Activated naive CD8-positive, alpha-beta T cell treated with anti-CD3 and anti-CD28 coated beads, Interleukin-2, amount 10 ng/mL, durations not matched to agents 7 days and 5 days (primary cell): ENCODE data around the gene SELE. TPM values are rescaled to one million over a fixed set of nuclear protein-coding genes. Genes with fewer than 3 reads are reported as not detected.
A peak's percentile ranks its signal among the peaks of the same experiment; 100 is the strongest.

Experiments used
- ATAC-seq: fragments of 150-1000 bp; cut with Tn5 transposase; one replicate; pipeline ENCODE4 v1.10.0; 2021; ENCODE audit warnings: low read depth, moderate library complexity
- POLR2A ChIA-PET: fragments of 350-600 bp; sonication (Branson Sonifier 250); formaldehyde crosslinking; loops from one replicate; lab custom pipeline; 2021; ENCODE audit warnings: antibody characterized with exemption; lab: Charles Lee
- DNase-seq: peaks from one replicate; pipeline ENCODE4 v3.0.0; 2021
- H3K27ac Mint-ChIP-seq: one replicate; pipeline ENCODE4 v1.8.0; 2022; ENCODE audit warnings: mild to moderate bottlenecking, mixed read lengths
- H3K27me3 Mint-ChIP-seq: one replicate; pipeline ENCODE4 v1.8.0; 2022; ENCODE audit warnings: mild to moderate bottlenecking, moderate library complexity, mixed read lengths
- H3K36me3 Mint-ChIP-seq: one replicate; pipeline ENCODE4 v1.8.0; 2021; ENCODE audit warnings: mild to moderate bottlenecking, mixed read lengths
- H3K4me1 Mint-ChIP-seq: one replicate; pipeline ENCODE4 v1.8.0; 2021; ENCODE audit warnings: mixed read lengths
- H3K4me3 Mint-ChIP-seq: one replicate; pipeline ENCODE4 v1.8.0; 2022; ENCODE audit warnings: mild to moderate bottlenecking, moderate library complexity, mixed read lengths
- H3K9me3 Mint-ChIP-seq: one replicate; pipeline ENCODE4 v1.8.0; 2021; ENCODE audit warnings: mixed read lengths
- total RNA-seq, 2 experiments: library from RNA; stranded (reverse); gene quantifications; one replicate each; pipeline ENCODE4 v1.2.3, GENCODE V29; 2021

Gene SELE
- total RNA-seq, 2 experiments from 2014 or later: not detected

DNA sequence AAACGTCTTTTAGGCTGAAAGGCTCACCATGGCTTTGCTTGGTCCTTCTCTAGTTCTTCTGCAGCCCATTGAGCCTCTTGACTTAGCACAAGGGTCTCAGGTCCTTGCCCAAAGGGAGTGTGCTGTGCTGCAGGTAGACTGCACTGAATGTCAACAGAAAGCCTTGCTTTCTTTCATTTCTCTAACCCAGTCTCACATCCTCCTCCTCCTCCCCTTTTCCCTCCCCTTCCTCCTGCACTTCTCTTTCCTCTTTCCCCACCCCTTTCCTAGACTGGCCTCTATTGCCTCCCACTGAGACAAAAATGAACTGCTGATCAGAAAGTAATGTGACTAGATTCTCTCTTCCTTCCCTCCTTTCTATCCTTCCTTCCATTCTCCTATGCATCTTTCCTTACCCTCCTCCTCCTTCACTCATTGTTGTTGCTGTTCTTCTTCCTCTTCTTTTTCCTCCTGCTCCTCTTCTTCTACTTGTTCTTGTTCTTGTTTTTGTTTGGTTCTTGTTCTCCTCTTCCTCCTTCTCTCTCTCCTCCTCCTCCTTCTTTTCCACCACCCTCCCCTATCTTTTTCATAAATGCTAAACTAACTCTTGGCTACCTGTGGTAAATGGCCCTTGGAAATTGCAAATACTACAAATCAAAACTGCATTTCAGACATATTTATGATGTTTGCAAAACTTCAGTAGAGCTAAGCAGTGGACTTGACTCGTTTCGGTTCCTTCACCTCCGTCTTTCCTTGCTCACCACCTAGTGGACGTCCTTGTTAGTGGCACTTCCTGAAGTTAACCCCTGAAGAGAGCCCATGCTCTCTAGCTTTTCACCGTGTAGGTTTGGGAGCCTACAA is 22.2 kb downstream of the SELE start, which contains the start of gene SELL:
Gene SELL, minus strand, starts transcription at position 152 of the 840 bp plus-strand sequence. Its CDS starts 122 bp downstream, at position 30.
- Mint-ChIP-seq H3K36me3 (peaks cover 10% of the 10 kb centered on the region), H3K27me3 (peaks cover 12% of the 10 kb centered on the region), H3K27ac (peak within 1 kb of the TSS; percentile 84), H3K9me3 (peaks cover 10% of the 10 kb centered on the region), H3K4me3 (peak within 1 kb of the TSS; percentile 87), H3K4me1 (peaks cover 24% of the 10 kb centered on the region)
- POLR2A ChIA-PET: interaction anchor here (0.9 to 1.3 kb wide), 5 partner anchors 14 to 1272 kb away, joined by 3 to 8 read pairs (median 6); partner anchors contain the start of gene F5
- DNase-seq: peak; percentile 38
- ATAC-seq: peak; percentile 74

GRCh38 chr1:169708647-169709046 is 25.2 kb downstream of the SELE start:
- no peak for DNase-seq
- Mint-ChIP-seq H3K27me3 (peaks cover under 1% of the 10 kb centered on the region), H3K4me1 (peaks cover 49% of the 10 kb centered on the region), H3K36me3 (peaks cover 36% of the 10 kb centered on the region), H3K4me3 (peak overlapping the region; percentile 88), H3K9me3 (peaks cover 3% of the 10 kb centered on the region), H3K27ac (peak overlapping the region; percentile 93)
- ATAC-seq: peak; percentile 17
- POLR2A ChIA-PET: interaction anchor here (0.8 to 2.8 kb wide), 4 partner anchors 14 to 107 kb away, joined by 3 to 15 read pairs (median 7); no protein-coding TSS in a partner anchor

DNA sequence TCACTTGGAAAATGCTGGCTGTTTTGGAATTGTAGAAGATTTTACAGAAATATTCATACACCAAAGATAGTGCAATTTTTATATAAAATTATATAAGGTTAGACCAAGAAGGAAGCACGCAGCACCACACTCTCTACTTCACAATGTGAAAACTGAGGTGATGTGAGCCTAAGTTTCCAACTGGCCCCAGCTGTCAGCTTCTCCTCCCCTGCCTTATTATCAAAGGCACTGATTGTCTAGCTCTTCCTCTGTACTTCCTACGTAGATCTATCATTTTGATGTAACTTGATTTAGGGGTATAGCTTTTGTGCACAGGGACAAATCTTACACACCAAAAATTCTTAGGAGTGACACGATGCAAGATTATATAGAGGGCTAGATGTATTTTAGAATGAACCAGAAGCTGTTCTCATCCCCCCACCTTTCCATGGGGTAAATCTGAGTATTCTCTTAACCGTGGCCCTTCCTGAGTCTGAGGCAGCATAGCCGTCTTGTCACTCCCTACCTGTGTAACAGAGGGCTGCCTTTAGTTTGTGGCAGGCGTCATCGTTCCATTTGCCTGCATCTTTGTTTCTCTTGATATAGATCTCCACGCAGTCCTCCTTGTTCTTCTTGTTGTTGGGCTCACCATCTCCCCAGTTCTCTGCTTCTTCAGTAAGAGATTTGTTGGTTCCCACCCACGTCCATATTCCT is 25.8 kb downstream of the SELE start:
- DNase-seq: no peak
- H3K36me3 Mint-ChIP-seq: peaks cover 40% of the 10 kb centered on the region

DNA sequence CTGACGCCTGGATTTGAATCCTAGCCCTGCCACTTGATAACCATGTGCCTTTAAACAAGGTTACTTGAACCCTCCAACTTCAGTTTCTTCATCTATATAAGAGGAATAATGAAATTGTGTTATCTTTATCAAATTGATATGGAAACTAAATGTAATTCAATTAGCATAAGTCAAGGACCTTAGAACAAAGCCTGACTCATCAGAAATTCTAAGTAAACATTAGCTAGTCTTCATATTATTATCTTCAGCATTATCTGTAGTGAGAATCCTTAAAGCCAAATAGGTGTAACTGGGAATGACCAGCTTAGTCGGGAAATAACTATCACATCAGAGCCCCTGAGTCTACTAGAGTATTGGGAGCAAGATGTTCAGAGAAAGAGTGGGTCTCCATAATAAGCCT is 29.1 kb downstream of the SELE start:
- H3K27ac Mint-ChIP-seq: peak overlapping the region; percentile 31
- H3K27me3 Mint-ChIP-seq: no peaks in the 10 kb centered on the region
- H3K36me3 Mint-ChIP-seq: peaks cover 66% of the 10 kb centered on the region
- no peak overlapping the region for H3K4me3 Mint-ChIP-seq
- no peak for DNase-seq
- POLR2A ChIA-PET: no interaction called here
- H3K4me1 Mint-ChIP-seq: peaks cover 70% of the 10 kb centered on the region
- no peak for ATAC-seq
- no peaks in the 10 kb centered on the region for H3K9me3 Mint-ChIP-seq

More for the DNA sequence above, 25.8 kb downstream of the SELE start:
- ATAC-seq: peak; percentile 23
- Mint-ChIP-seq H3K27ac (peak overlapping the region; percentile 93), H3K4me3 (peak overlapping the region; percentile 88), H3K4me1 (peaks cover 53% of the 10 kb centered on the region), H3K9me3 (no peaks in the 10 kb centered on the region), H3K27me3 (no peaks in the 10 kb centered on the region)
- POLR2A ChIA-PET: interaction anchor here (0.8 to 2.8 kb wide), 4 partner anchors 13 to 106 kb away, joined by 3 to 15 read pairs (median 7); no protein-coding TSS in a partner anchor

DNA sequence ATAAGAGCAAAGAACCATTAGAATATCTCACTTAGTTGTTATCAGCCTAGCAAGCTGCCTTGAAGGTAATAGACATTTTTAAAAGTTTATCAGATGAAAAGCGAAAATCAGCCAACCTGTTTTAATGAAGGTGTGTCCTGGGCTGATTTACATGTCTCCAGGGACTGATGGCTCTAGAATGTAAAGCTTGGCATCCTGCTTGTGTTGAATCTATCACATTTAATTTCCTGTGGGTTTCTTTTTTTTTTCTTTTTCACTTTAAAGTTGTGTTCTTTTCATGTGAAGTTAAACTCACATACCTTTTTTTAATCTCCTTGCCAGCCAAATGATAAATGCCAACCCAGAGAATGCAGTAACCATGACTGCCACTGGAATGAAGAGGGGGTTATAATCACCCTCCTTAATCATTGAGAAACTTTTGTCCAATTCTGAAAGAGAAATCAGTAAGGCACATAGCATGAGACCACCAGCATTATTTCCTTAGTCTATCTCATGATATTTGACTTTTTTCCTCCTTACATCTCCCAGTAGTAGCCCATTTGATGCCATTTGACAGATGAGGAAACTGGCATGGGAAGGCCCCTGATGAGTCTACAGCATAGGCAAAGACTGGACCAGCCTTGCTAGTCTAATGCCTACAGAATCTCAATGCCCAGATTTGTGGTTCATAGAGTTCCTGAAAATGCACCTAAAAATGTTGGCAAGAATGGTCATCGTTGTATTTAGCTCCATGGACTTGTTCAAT is 32.4 kb downstream of the SELE start:
- peaks cover 77% of the 10 kb centered on the region for H3K4me1 Mint-ChIP-seq
- H3K4me3 Mint-ChIP-seq: peak overlapping the region; percentile 43
- no peak for DNase-seq
- H3K9me3 Mint-ChIP-seq: no peaks in the 10 kb centered on the region
- POLR2A ChIA-PET: interaction anchor here (0.6 to 3.1 kb wide), 3 partner anchors 9 to 192 kb away, joined by 3 to 16 read pairs (median 3); partner anchors contain the start of gene SCYL3
- peak; percentile 31 for ATAC-seq
- peak overlapping the region; percentile 79 for H3K27ac Mint-ChIP-seq
- H3K36me3 Mint-ChIP-seq: peaks cover 69% of the 10 kb centered on the region
- H3K27me3 Mint-ChIP-seq: no peaks in the 10 kb centered on the region

- H3K27me3 Mint-ChIP-seq: no peaks in the 10 kb centered on the region
- no peak for ATAC-seq
- peaks cover 80% of the 10 kb centered on the region for H3K4me1 Mint-ChIP-seq
- POLR2A ChIA-PET: interaction anchor here (0.9 to 1.0 kb wide), 2 partner anchors 11 to 96 kb away, joined by 3 read pairs; a partner anchor contains a TSS
- H3K4me3 Mint-ChIP-seq: no peak overlapping the region
- DNase-seq: no peak
- H3K36me3 Mint-ChIP-seq: peaks cover 67% of the 10 kb centered on the region
- H3K27ac Mint-ChIP-seq: no peak overlapping the region
- H3K9me3 Mint-ChIP-seq: no peaks in the 10 kb centered on the region
Measured at GRCh38 chr1:169699707-169700106, 34.2 kb downstream of the SELE start.

GRCh38 chr1:169698976-169699375 is 34.9 kb downstream of the SELE start:
- H3K36me3 Mint-ChIP-seq: peaks cover 63% of the 10 kb centered on the region

GRCh38 chr1:169697755-169698154 is 36.1 kb downstream of the SELE start:
- Mint-ChIP-seq H3K4me3 (peak overlapping the region; percentile 4), H3K27ac (peak overlapping the region; percentile 86)
- POLR2A ChIA-PET: interaction anchor here (0.6 to 0.8 kb wide), 2 partner anchors 14 to 1501 kb away, joined by 3 read pairs; no protein-coding TSS in a partner anchor

More at GRCh38 chr1:169698976-169699375, 34.9 kb downstream of the SELE start:
- H3K27me3 Mint-ChIP-seq: no peaks in the 10 kb centered on the region
- no peak for DNase-seq
- H3K27ac Mint-ChIP-seq: peak overlapping the region; percentile 86
- peak overlapping the region; percentile 35 for H3K4me3 Mint-ChIP-seq
- POLR2A ChIA-PET: interaction anchor here (0.7 to 0.9 kb wide), 2 partner anchors 96 to 1940 kb away, joined by 3 to 4 read pairs; a partner anchor contains a TSS
- H3K9me3 Mint-ChIP-seq: no peaks in the 10 kb centered on the region
- peaks cover 81% of the 10 kb centered on the region for H3K4me1 Mint-ChIP-seq
- peak; percentile 24 for ATAC-seq

GRCh38 chr1:169696273-169697100 is 37.4 kb downstream of the SELE start:
- no peaks in the 10 kb centered on the region for H3K27me3 Mint-ChIP-seq
- POLR2A ChIA-PET: interaction anchor here (0.6 to 3.9 kb wide), 4 partner anchors 11 to 197 kb away, joined by 3 to 15 read pairs (median 3); partner anchors contain the start of gene SCYL3
- H3K4me1 Mint-ChIP-seq: peaks cover 83% of the 10 kb centered on the region
- peak overlapping the region; percentile 77 for H3K27ac Mint-ChIP-seq
- H3K36me3 Mint-ChIP-seq: peaks cover 44% of the 10 kb centered on the region
- ATAC-seq (no peak), DNase-seq (no peak)
- no peaks in the 10 kb centered on the region for H3K9me3 Mint-ChIP-seq
- H3K4me3 Mint-ChIP-seq: peak overlapping the region; percentile 39

More at GRCh38 chr1:169697755-169698154, 36.1 kb downstream of the SELE start:
- Mint-ChIP-seq H3K4me1 (peaks cover 81% of the 10 kb centered on the region), H3K9me3 (no peaks in the 10 kb centered on the region), H3K36me3 (peaks cover 52% of the 10 kb centered on the region), H3K27me3 (no peaks in the 10 kb centered on the region)
- ATAC-seq: no peak
- no peak for DNase-seq

- ATAC-seq: peak; percentile 76
Measured at GRCh38 chr1:169694304-169695075, 39.4 kb downstream of the SELE start.

More at GRCh38 chr1:169694304-169695075, 39.4 kb downstream of the SELE start:
- no peaks in the 10 kb centered on the region for H3K27me3 Mint-ChIP-seq
- H3K9me3 Mint-ChIP-seq: no peaks in the 10 kb centered on the region
- POLR2A ChIA-PET: interaction anchor here (0.8 to 3.9 kb wide), 7 partner anchors 13 to 198 kb away, joined by 3 to 29 read pairs (median 5); no protein-coding TSS in a partner anchor
- peak overlapping the region; percentile 90 for H3K27ac Mint-ChIP-seq
- DNase-seq: no peak
- peak overlapping the region; percentile 56 for H3K4me3 Mint-ChIP-seq
- H3K36me3 Mint-ChIP-seq: peaks cover 36% of the 10 kb centered on the region
- H3K4me1 Mint-ChIP-seq: peaks cover 87% of the 10 kb centered on the region
